Neural progenitor cell (in vitro differentiated cells): Measurements from ENCODE around the gene COG5. TPM values are rescaled to one million over a fixed set of nuclear protein-coding genes. Genes with fewer than 3 reads are reported as not detected.
A peak's percentile ranks its signal among the peaks of the same experiment; 100 is the strongest.

ENCODE experiments used
- DNase-seq: peaks from one replicate; pipeline ENCODE4 v3.0.0-alpha.2; 2016; ENCODE audit warnings: low spot score
- H2AFZ ChIP-seq: fragments of 200-600 bp; sonication (generic); replicated peaks from 2 replicates; pipeline ENCODE4 v1.6.1; 2016; ENCODE audit warnings: antibody characterized with exemption
- H3F3A ChIP-seq: fragments of 200-600 bp; sonication (generic); 2 replicates; pipeline ENCODE4 v1.6.1; 2016; ENCODE audit warnings: antibody characterized with exemption, low read depth
- H3K27ac ChIP-seq: fragments of 200-600 bp; sonication (generic); 2 replicates; pipeline ENCODE4 v1.5.1; 2016; ENCODE audit warnings: mild to moderate bottlenecking
- H3K27me3 ChIP-seq: fragments of 200-600 bp; sonication (generic); 2 replicates; pipeline ENCODE4 v1.6.1; 2016; ENCODE audit warnings: mild to moderate bottlenecking, moderate library complexity
- H3K36me3 ChIP-seq: fragments of 200-600 bp; sonication (generic); 2 replicates; pipeline ENCODE4 v1.5.1; 2016
- H3K4me1 ChIP-seq: fragments of 200-600 bp; sonication (generic); 2 replicates; pipeline ENCODE4 v1.6.1; 2016; ENCODE audit warnings: mixed run types
- H3K4me2 ChIP-seq: fragments of 200-600 bp; sonication (generic); 2 replicates; pipeline ENCODE4 v1.6.1; 2016
- H3K4me3 ChIP-seq: fragments of 200-600 bp; sonication (generic); 2 replicates; pipeline ENCODE4 v1.5.1; 2016
- H3K79me2 ChIP-seq: fragments of 200-600 bp; sonication (generic); 2 replicates; pipeline ENCODE4 v1.6.1; 2016; ENCODE audit warnings: low read depth
- H3K9ac ChIP-seq: fragments of 200-600 bp; sonication (generic); 2 replicates; pipeline ENCODE4 v1.6.1; 2016
- H3K9me3 ChIP-seq: fragments of 200-600 bp; sonication (generic); 2 replicates; pipeline ENCODE4 v1.5.1; 2016; ENCODE audit warnings: low read depth
- H4K20me1 ChIP-seq: fragments of 200-600 bp; sonication (generic); 2 replicates; pipeline ENCODE4 v1.6.1; 2016; ENCODE audit warnings: low read depth
- H3K27ac Mint-ChIP-seq: 3 replicates; pipeline ENCODE4 v1.8.0; 2021; ENCODE audit warnings: mixed read lengths
- H3K27me3 Mint-ChIP-seq: 2 replicates; pipeline ENCODE4 v1.8.0; 2022; ENCODE audit warnings: low read depth, mild to moderate bottlenecking, inconsistent platforms, moderate library complexity, mixed read lengths; ENCODE audit not compliant: insufficient read depth
- H3K36me3 Mint-ChIP-seq: 3 replicates; pipeline ENCODE4 v1.8.0; 2021; ENCODE audit warnings: mixed read lengths
- H3K4me1 Mint-ChIP-seq: 3 replicates; pipeline ENCODE4 v1.8.0; 2021; ENCODE audit warnings: mixed read lengths
- H3K4me3 Mint-ChIP-seq: 3 replicates; pipeline ENCODE4 v1.8.0; 2021; ENCODE audit warnings: mild to moderate bottlenecking, moderate library complexity, mixed read lengths
- H3K9me3 Mint-ChIP-seq: 3 replicates; pipeline ENCODE4 v1.8.0; 2020; ENCODE audit warnings: mixed read lengths
- EZH2 ChIP-seq: fragments of 200-600 bp; sonication (generic); IDR thresholded peaks from 2 replicates; pipeline ENCODE4 v1.6.1; 2017; ENCODE audit warnings: antibody characterized with exemption, mild to moderate bottlenecking, moderate library complexity
- EZH2phosphoT487 ChIP-seq: fragments of 200-600 bp; sonication (generic); IDR thresholded peaks from 2 replicates; pipeline ENCODE4 v1.6.1; 2017; ENCODE audit warnings: antibody characterized with exemption
- total RNA-seq: library from RNA; depleted of rRNA; stranded (reverse); fragments of >200 nt; gene quantifications from 2 replicates; pipeline ENCODE4 v1.2.3, GENCODE V29; 2015; ENCODE audit warnings: low replicate concordance
- TF ChIP-seq, protein P1 (sequence below): fragments of 200-600 bp; sonication (generic); IDR thresholded peaks from 2 replicates; pipeline ENCODE4 v1.5.1; 2017; ENCODE audit warnings: antibody characterized with exemption, mild to moderate bottlenecking

Gene COG5
- total RNA-seq, 1 donor from 2014 or later, result 90.5 TPM

DNA sequence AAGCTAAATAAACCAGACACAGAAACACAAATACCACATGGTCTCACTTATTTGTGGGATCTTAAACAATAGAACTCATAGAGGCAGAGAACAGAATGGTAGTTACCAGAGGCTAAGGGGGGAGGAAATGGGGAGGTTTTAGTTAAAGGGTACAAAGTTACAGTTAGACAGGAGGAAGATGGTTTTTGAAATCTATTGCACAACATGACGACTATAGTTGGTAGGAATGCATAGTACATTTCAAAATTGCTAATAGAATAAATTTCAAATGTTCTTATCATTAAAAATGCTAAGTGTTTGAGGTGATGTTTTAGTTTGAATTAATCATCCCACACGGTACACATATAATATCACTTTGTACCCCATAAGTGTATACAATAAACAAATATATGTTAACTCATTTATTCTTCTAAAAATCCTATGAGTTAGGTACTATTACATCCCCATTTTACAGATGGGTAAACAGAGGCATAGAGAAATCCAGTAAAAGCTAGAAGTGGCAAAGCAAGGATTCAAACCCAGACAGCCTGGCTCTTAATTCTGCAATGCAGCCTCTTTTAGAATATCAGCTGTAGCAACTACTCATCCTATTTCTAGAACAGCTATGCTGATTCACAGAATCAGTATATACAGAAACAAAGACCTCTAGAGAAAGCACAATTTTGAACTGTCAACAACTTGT, 344.0 kb downstream of the COG5 start:
- Mint-ChIP-seq H3K4me1 (peaks cover 22% of the 10 kb centered on the region), H3K27me3 (no peaks in the 10 kb centered on the region), H3K36me3 (peaks cover 5% of the 10 kb centered on the region), H3K4me3 (no peak overlapping the region), H3K9me3 (peaks cover 2% of the 10 kb centered on the region), H3K27ac (no peak overlapping the region)
- Histone ChIP-seq H3K36me3 (no peaks in the 10 kb centered on the region), H2AFZ (no peak overlapping the region), H4K20me1 (no peaks in the 10 kb centered on the region), H3K4me1 (peaks cover 4% of the 10 kb centered on the region), H3K79me2 (no peaks in the 10 kb centered on the region), H3K27me3 (no peaks in the 10 kb centered on the region), H3K9ac (no peak overlapping the region), H3K9me3 (no peaks in the 10 kb centered on the region), H3F3A (no peaks in the 10 kb centered on the region), H3K4me2 (no peak overlapping the region), H3K4me3 (no peak overlapping the region), H3K27ac (no peak overlapping the region)
- TF ChIP-seq, protein P1, sequence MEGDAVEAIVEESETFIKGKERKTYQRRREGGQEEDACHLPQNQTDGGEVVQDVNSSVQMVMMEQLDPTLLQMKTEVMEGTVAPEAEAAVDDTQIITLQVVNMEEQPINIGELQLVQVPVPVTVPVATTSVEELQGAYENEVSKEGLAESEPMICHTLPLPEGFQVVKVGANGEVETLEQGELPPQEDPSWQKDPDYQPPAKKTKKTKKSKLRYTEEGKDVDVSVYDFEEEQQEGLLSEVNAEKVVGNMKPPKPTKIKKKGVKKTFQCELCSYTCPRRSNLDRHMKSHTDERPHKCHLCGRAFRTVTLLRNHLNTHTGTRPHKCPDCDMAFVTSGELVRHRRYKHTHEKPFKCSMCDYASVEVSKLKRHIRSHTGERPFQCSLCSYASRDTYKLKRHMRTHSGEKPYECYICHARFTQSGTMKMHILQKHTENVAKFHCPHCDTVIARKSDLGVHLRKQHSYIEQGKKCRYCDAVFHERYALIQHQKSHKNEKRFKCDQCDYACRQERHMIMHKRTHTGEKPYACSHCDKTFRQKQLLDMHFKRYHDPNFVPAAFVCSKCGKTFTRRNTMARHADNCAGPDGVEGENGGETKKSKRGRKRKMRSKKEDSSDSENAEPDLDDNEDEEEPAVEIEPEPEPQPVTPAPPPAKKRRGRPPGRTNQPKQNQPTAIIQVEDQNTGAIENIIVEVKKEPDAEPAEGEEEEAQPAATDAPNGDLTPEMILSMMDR, result no peak
- no peak for TF ChIP-seq EZH2phosphoT487
- no peak for TF ChIP-seq EZH2
- DNase-seq, result no peak

DNA sequence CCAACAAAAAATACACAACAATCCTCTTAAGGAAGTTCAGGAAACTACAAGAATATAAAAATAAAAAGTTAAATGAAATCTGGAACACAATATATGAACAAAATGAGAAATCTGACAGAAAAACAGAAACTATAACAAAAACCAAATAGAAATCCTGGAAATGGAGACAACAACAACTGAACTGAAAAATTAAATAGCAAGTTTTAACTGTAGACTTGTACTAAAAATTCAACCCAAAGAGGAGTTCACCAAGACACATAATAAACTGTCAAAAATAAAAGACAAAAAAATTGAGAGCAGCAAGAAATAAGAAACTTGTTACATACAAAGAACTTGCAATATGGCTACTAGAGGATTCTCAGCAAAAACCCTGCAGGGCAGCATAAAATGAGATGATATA, 349.8 kb downstream of the COG5 start:
- H3K4me1 ChIP-seq, result no peaks in the 10 kb centered on the region

DNA sequence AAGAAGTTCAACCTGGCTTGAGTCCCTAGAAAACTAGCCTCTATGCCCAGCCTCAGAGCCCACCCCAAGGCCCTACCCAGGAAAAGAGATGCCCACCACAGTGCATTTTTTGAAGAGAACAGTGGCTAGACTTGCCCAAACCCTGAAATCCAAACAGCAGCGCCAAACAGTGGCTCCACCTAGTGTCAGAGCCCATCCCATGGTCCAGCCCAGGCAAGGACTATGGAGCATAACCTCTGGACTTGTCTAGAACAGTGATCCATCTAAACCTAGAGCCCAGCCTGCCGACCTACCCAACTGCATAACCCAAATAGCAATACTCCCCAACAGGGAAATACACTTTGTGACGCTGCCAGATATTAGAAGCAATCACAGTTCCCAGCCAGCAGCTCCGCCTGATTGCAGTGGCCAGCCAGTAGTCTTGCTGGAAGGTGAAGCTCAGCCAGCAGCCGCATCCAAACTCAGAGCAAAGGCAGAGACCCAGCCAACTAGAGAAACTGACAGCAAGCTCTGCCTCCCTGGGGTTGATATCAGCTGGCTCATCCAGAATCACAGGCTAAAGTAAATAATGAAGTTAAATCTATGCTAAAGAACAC, 350.4 kb downstream of the COG5 start:
- Histone ChIP-seq H4K20me1 (no peaks in the 10 kb centered on the region), H3K9ac (no peak overlapping the region), H3K36me3 (no peaks in the 10 kb centered on the region), H3K79me2 (no peaks in the 10 kb centered on the region), H3K27ac (no peak overlapping the region), H3F3A (no peaks in the 10 kb centered on the region), H3K4me3 (no peak overlapping the region), H3K9me3 (no peaks in the 10 kb centered on the region), H2AFZ (no peak overlapping the region), H3K27me3 (no peaks in the 10 kb centered on the region), H3K4me1 (no peaks in the 10 kb centered on the region), H3K4me2 (no peak overlapping the region)
- TF ChIP-seq EZH2phosphoT487, result no peak
- TF ChIP-seq, protein P1, result peak; percentile 41
- H3K4me1 Mint-ChIP-seq, result no peaks in the 10 kb centered on the region
- H3K4me3 Mint-ChIP-seq, result no peak overlapping the region
- H3K9me3 Mint-ChIP-seq, result peaks cover 8% of the 10 kb centered on the region
- no peaks in the 10 kb centered on the region for H3K27me3 Mint-ChIP-seq
- no peak overlapping the region for H3K27ac Mint-ChIP-seq
- peak; percentile 5 for DNase-seq
- peaks cover 14% of the 10 kb centered on the region for H3K36me3 Mint-ChIP-seq

More for the DNA sequence above, 349.8 kb downstream of the COG5 start:
- Histone ChIP-seq H3K9me3 (no peaks in the 10 kb centered on the region), H4K20me1 (no peaks in the 10 kb centered on the region), H3F3A (no peaks in the 10 kb centered on the region), H3K79me2 (no peaks in the 10 kb centered on the region), H3K4me3 (no peak overlapping the region), H3K27ac (no peak overlapping the region), H3K27me3 (no peaks in the 10 kb centered on the region), H3K36me3 (no peaks in the 10 kb centered on the region), H3K9ac (no peak overlapping the region), H2AFZ (no peak overlapping the region), H3K4me2 (no peak overlapping the region)
- Mint-ChIP-seq H3K27me3 (no peaks in the 10 kb centered on the region), H3K4me1 (no peaks in the 10 kb centered on the region), H3K27ac (no peak overlapping the region), H3K4me3 (no peak overlapping the region), H3K36me3 (peaks cover 14% of the 10 kb centered on the region), H3K9me3 (peaks cover 8% of the 10 kb centered on the region)
- TF ChIP-seq, protein P1, result no peak
- TF ChIP-seq EZH2 (no peak), EZH2phosphoT487 (no peak)
- DNase-seq, result no peak
